ENCODE data around the gene AACS. TPM values are rescaled to one million over a fixed set of nuclear protein-coding genes. Genes with fewer than 3 reads are reported as not detected.
"Not testable (repeated sequence)": the region's sequence is repeated elsewhere in the genome, so short reads cannot be mapped to it uniquely, and the experiment has no call there.

AACS gene
- polyA plus RNA-seq, 1 donor (not counting 4 experiments of a cell fraction or from before 2014, with no cell fraction given): 27.0 TPM

DNA sequence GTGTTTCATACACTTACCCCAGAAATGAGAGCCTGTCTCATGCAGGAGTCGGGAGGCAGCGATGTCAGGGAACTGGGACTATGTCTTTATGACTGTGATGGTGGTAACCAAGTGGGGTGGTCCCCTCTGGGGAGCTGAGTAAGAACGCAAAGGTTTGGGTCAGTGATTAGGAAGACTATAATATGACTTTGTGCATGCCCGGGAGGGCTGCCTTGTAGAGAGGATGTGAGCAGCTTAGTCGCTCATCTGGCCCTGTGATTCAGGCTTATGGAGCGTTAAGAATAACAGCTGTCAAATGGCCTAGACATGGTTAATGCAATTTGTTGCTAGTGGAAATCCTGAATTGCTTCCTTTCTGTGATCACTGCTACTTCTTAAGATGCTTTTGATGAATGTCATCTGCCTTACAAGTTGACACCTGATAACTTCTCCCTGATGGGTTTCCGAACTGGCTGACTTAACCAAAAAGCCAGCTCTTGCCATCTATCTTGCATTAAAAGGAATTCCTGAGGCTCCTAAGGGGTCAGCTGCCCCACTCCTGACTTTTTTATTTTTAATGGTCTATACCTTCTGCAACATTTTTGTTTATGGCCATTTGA, 35.4 kb upstream of the AACS start:
- Histone ChIP-seq H3K9me1 (ENCODE audit: control insufficient read depth, extremely low read depth, insufficient read depth, low read length) (no peaks in the 10 kb centered on the region), H3K36me3 (ENCODE audit: control insufficient read depth in 2 of 2, extremely low read depth in 1 of 2, insufficient read depth in 2 of 2, low read length in 2 of 2) (peaks cover 1 to 4% of the 10 kb centered on the region in 2 experiments), H3K79me2 (ENCODE audit: control insufficient read depth, insufficient read depth, low read length) (no peaks in the 10 kb centered on the region), H3K4me3 (ENCODE audit: control insufficient read depth in 2 of 3, extremely low read depth in 1 of 3, insufficient read depth in 2 of 3, low read depth in 1 of 3, low read length in 3 of 3) (no peak overlapping the region), H3K4me1 (ENCODE audit: control insufficient read depth, extremely low read depth, insufficient read depth, low read length) (no peaks in the 10 kb centered on the region), H3K4me2 (ENCODE audit: control insufficient read depth, extremely low read depth, insufficient read depth, low read depth, low read length) (no peak overlapping the region), H4K20me1 (ENCODE audit: control insufficient read depth, extremely low read depth, insufficient read depth, low read length) (no peaks in the 10 kb centered on the region), H3K27ac (ENCODE audit: control insufficient read depth, insufficient read depth, low read length) (no peak overlapping the region), H3K9me3 (ENCODE audit: control insufficient read depth, low read depth, low read length) (no peaks in the 10 kb centered on the region), H3K27me3 (ENCODE audit: control insufficient read depth, extremely low read depth, insufficient read depth, low read length) (no peaks in the 10 kb centered on the region), H2AFZ (ENCODE audit: control insufficient read depth, low read length) (no peak overlapping the region), H3K9ac (ENCODE audit: control insufficient read depth, extremely low read depth, insufficient read depth, low read length) (no peak overlapping the region)
- FAIRE-seq (no peak), DNase-seq (ENCODE audit: low read depth, low spot score) (no peak)
- dilution Hi-C loops (cut with MboI; ENCODE audit: extremely low pct_ligation_motif_present, low sequenced_read_pairs): no loop called here
- TF ChIP-seq EZH2 (IDR thresholded peaks at IDR 0.05; ENCODE audit: low read length) (no peak), CTCF (optimal IDR thresholded peaks at IDR 0.05 in 1 of 3, IDR thresholded peaks at IDR 0.05 in 1 of 3, conservative IDR thresholded peaks at IDR 0.05 in 1 of 3; ENCODE audit: extremely low read depth in 1 of 3, insufficient read depth in 2 of 3, low read length in 3 of 3) (no peak)

GRCh38 chr12:125031471-125031870, 33.8 kb upstream of the AACS start:
- DNase-seq (ENCODE audit: low read depth, low spot score); H2AFZ ChIP-seq (ENCODE audit: control insufficient read depth, low read length); H4K20me1 ChIP-seq (ENCODE audit: control insufficient read depth, extremely low read depth, insufficient read depth, low read length); H3K4me3 ChIP-seq (ENCODE audit: control insufficient read depth in 2 of 3, extremely low read depth in 1 of 3, insufficient read depth in 2 of 3, low read depth in 1 of 3, low read length in 3 of 3); H3K27me3 ChIP-seq (ENCODE audit: control insufficient read depth, extremely low read depth, insufficient read depth, low read length); H3K9ac ChIP-seq (ENCODE audit: control insufficient read depth, extremely low read depth, insufficient read depth, low read length); dilution Hi-C loops (cut with MboI; ENCODE audit: extremely low pct_ligation_motif_present, low sequenced_read_pairs); H3K4me1 ChIP-seq (ENCODE audit: control insufficient read depth, extremely low read depth, insufficient read depth, low read length); H3K9me1 ChIP-seq (ENCODE audit: control insufficient read depth, extremely low read depth, insufficient read depth, low read length); H3K27ac ChIP-seq (ENCODE audit: control insufficient read depth, insufficient read depth, low read length); H3K79me2 ChIP-seq (ENCODE audit: control insufficient read depth, insufficient read depth, low read length); H3K36me3 ChIP-seq (ENCODE audit: control insufficient read depth in 2 of 2, extremely low read depth in 1 of 2, insufficient read depth in 2 of 2, low read length in 2 of 2); FAIRE-seq; H3K9me3 ChIP-seq (ENCODE audit: control insufficient read depth, low read depth, low read length); H3K4me2 ChIP-seq (ENCODE audit: control insufficient read depth, extremely low read depth, insufficient read depth, low read depth, low read length): not testable (repeated sequence)
